ENCODE results near the gene SELL. TPM values are rescaled to one million over a fixed set of nuclear protein-coding genes. Genes with fewer than 3 reads are reported as not detected.
"Not testable (repeated sequence)": the region's sequence is repeated elsewhere in the genome, so short reads cannot be mapped to it uniquely, and the experiment has no call there.

The SELL gene
- total RNA-seq, 1 donor from 2014 or later, result 8.4 TPM

GRCh38 chr1:169676001-169676400 lies 35.4 kb downstream of the SELL start:
- Histone ChIP-seq H3K27ac (ENCODE audit: low read depth, low read length) (no peak overlapping the region), H3K9ac (ENCODE audit: low read depth in 1 of 3, low read length in 3 of 3) (no peak overlapping the region), H3K9me3 (ENCODE audit: control insufficient read depth in 3 of 3, low read length in 3 of 3) (no peaks in the 10 kb centered on the region), H3K4me3 (ENCODE audit: low read length in 3 of 3) (no peak overlapping the region), H3K4me1 (ENCODE audit: control insufficient read depth in 3 of 3, insufficient read depth in 3 of 3, low read length in 3 of 3) (no peaks in the 10 kb centered on the region), H3K27me3 (ENCODE audit: control insufficient read depth in 3 of 3, insufficient read depth in 3 of 3, low read length in 3 of 3) (peaks cover 0 to under 1% (median 0%) of the 10 kb centered on the region in 3 donors), H3K36me3 (ENCODE audit: control insufficient read depth in 3 of 3, insufficient read depth in 3 of 3, low read length in 3 of 3) (no peaks in the 10 kb centered on the region)

GRCh38 chr1:169670836-169671235 lies 40.6 kb downstream of the SELL start:
- Histone ChIP-seq H3K27ac (ENCODE audit: low read depth, low read length) (no peak overlapping the region), H3K27me3 (ENCODE audit: control insufficient read depth in 3 of 3, insufficient read depth in 3 of 3, low read length in 3 of 3) (no peaks in the 10 kb centered on the region), H3K9ac (ENCODE audit: low read depth in 1 of 3, low read length in 3 of 3) (no peak overlapping the region), H3K36me3 (ENCODE audit: control insufficient read depth in 3 of 3, insufficient read depth in 3 of 3, low read length in 3 of 3) (no peaks in the 10 kb centered on the region), H3K4me1 (ENCODE audit: control insufficient read depth in 3 of 3, insufficient read depth in 3 of 3, low read length in 3 of 3) (no peaks in the 10 kb centered on the region), H3K9me3 (ENCODE audit: control insufficient read depth in 3 of 3, low read length in 3 of 3) (no peaks in the 10 kb centered on the region), H3K4me3 (ENCODE audit: low read length in 3 of 3) (no peak overlapping the region)

- not testable (repeated sequence) for H3K9me3 ChIP-seq (ENCODE audit: control insufficient read depth in 3 of 3, low read length in 3 of 3); H3K27me3 ChIP-seq (ENCODE audit: control insufficient read depth in 3 of 3, insufficient read depth in 3 of 3, low read length in 3 of 3)
Measured at GRCh38 chr1:169670244-169670643, 41.2 kb downstream of the SELL start.

GRCh38 chr1:169667699-169668596 lies 43.5 kb downstream of the SELL start:
- H3K36me3 ChIP-seq (ENCODE audit: control insufficient read depth in 3 of 3, insufficient read depth in 3 of 3, low read length in 3 of 3); H3K4me1 ChIP-seq (ENCODE audit: control insufficient read depth in 3 of 3, insufficient read depth in 3 of 3, low read length in 3 of 3); H3K4me3 ChIP-seq (ENCODE audit: low read length in 3 of 3); H3K9me3 ChIP-seq (ENCODE audit: control insufficient read depth in 3 of 3, low read length in 3 of 3); H3K27me3 ChIP-seq (ENCODE audit: control insufficient read depth in 3 of 3, insufficient read depth in 3 of 3, low read length in 3 of 3); H3K9ac ChIP-seq (ENCODE audit: low read depth in 1 of 3, low read length in 3 of 3); H3K27ac ChIP-seq (ENCODE audit: low read depth, low read length): not testable (repeated sequence)

More at GRCh38 chr1:169670244-169670643, 41.2 kb downstream of the SELL start:
- not testable (repeated sequence) for H3K4me3 ChIP-seq (ENCODE audit: low read length in 3 of 3); H3K36me3 ChIP-seq (ENCODE audit: control insufficient read depth in 3 of 3, insufficient read depth in 3 of 3, low read length in 3 of 3); H3K9ac ChIP-seq (ENCODE audit: low read depth in 1 of 3, low read length in 3 of 3); H3K4me1 ChIP-seq (ENCODE audit: control insufficient read depth in 3 of 3, insufficient read depth in 3 of 3, low read length in 3 of 3); H3K27ac ChIP-seq (ENCODE audit: low read depth, low read length)

GRCh38 chr1:169667227-169667639 lies 44.2 kb downstream of the SELL start:
- not testable (repeated sequence) for H3K4me3 ChIP-seq (ENCODE audit: low read length in 3 of 3); H3K9ac ChIP-seq (ENCODE audit: low read depth in 1 of 3, low read length in 3 of 3); H3K36me3 ChIP-seq (ENCODE audit: control insufficient read depth in 3 of 3, insufficient read depth in 3 of 3, low read length in 3 of 3); H3K9me3 ChIP-seq (ENCODE audit: control insufficient read depth in 3 of 3, low read length in 3 of 3); H3K4me1 ChIP-seq (ENCODE audit: control insufficient read depth in 3 of 3, insufficient read depth in 3 of 3, low read length in 3 of 3); H3K27ac ChIP-seq (ENCODE audit: low read depth, low read length); H3K27me3 ChIP-seq (ENCODE audit: control insufficient read depth in 3 of 3, insufficient read depth in 3 of 3, low read length in 3 of 3)

- H3K4me1 ChIP-seq (ENCODE audit: control insufficient read depth in 3 of 3, insufficient read depth in 3 of 3, low read length in 3 of 3); H3K27me3 ChIP-seq (ENCODE audit: control insufficient read depth in 3 of 3, insufficient read depth in 3 of 3, low read length in 3 of 3); H3K36me3 ChIP-seq (ENCODE audit: control insufficient read depth in 3 of 3, insufficient read depth in 3 of 3, low read length in 3 of 3); H3K9ac ChIP-seq (ENCODE audit: low read depth in 1 of 3, low read length in 3 of 3); H3K9me3 ChIP-seq (ENCODE audit: control insufficient read depth in 3 of 3, low read length in 3 of 3); H3K27ac ChIP-seq (ENCODE audit: low read depth, low read length); H3K4me3 ChIP-seq (ENCODE audit: low read length in 3 of 3): not testable (repeated sequence)
Measured at GRCh38 chr1:169662680-169663079, 48.7 kb downstream of the SELL start.

GRCh38 chr1:169661066-169661465 lies 50.4 kb downstream of the SELL start:
- H3K27me3 ChIP-seq (ENCODE audit: control insufficient read depth in 3 of 3, insufficient read depth in 3 of 3, low read length in 3 of 3); H3K36me3 ChIP-seq (ENCODE audit: control insufficient read depth in 3 of 3, insufficient read depth in 3 of 3, low read length in 3 of 3); H3K9me3 ChIP-seq (ENCODE audit: control insufficient read depth in 3 of 3, low read length in 3 of 3); H3K4me3 ChIP-seq (ENCODE audit: low read length in 3 of 3); H3K9ac ChIP-seq (ENCODE audit: low read depth in 1 of 3, low read length in 3 of 3); H3K4me1 ChIP-seq (ENCODE audit: control insufficient read depth in 3 of 3, insufficient read depth in 3 of 3, low read length in 3 of 3); H3K27ac ChIP-seq (ENCODE audit: low read depth, low read length): not testable (repeated sequence)

- H3K9ac ChIP-seq (ENCODE audit: low read depth in 1 of 3, low read length in 3 of 3); H3K27ac ChIP-seq (ENCODE audit: low read depth, low read length); H3K36me3 ChIP-seq (ENCODE audit: control insufficient read depth in 3 of 3, insufficient read depth in 3 of 3, low read length in 3 of 3); H3K4me1 ChIP-seq (ENCODE audit: control insufficient read depth in 3 of 3, insufficient read depth in 3 of 3, low read length in 3 of 3); H3K4me3 ChIP-seq (ENCODE audit: low read length in 3 of 3); H3K9me3 ChIP-seq (ENCODE audit: control insufficient read depth in 3 of 3, low read length in 3 of 3); H3K27me3 ChIP-seq (ENCODE audit: control insufficient read depth in 3 of 3, insufficient read depth in 3 of 3, low read length in 3 of 3): not testable (repeated sequence)
Measured at GRCh38 chr1:169658777-169659176, 52.6 kb downstream of the SELL start.

- Histone ChIP-seq H3K27ac (ENCODE audit: low read depth, low read length) (no peak overlapping the region), H3K9me3 (ENCODE audit: control insufficient read depth in 3 of 3, low read length in 3 of 3) (peaks cover 0 to 3% (median 0%) of the 10 kb centered on the region in 3 donors), H3K4me3 (ENCODE audit: low read length in 3 of 3) (no peak overlapping the region), H3K4me1 (ENCODE audit: control insufficient read depth in 3 of 3, insufficient read depth in 3 of 3, low read length in 3 of 3) (no peaks in the 10 kb centered on the region), H3K36me3 (ENCODE audit: control insufficient read depth in 3 of 3, insufficient read depth in 3 of 3, low read length in 3 of 3) (no peaks in the 10 kb centered on the region), H3K27me3 (ENCODE audit: control insufficient read depth in 3 of 3, insufficient read depth in 3 of 3, low read length in 3 of 3) (no peaks in the 10 kb centered on the region), H3K9ac (ENCODE audit: low read depth in 1 of 3, low read length in 3 of 3) (no peak overlapping the region)
Measured at GRCh38 chr1:169653873-169654272, 57.5 kb downstream of the SELL start.

- no peak overlapping the region for H3K27ac ChIP-seq (ENCODE audit: low read depth, low read length)
- H3K9me3 ChIP-seq (ENCODE audit: control insufficient read depth in 3 of 3, low read length in 3 of 3), result no peaks in the 10 kb centered on the region
- no peaks in the 10 kb centered on the region for H3K36me3 ChIP-seq (ENCODE audit: control insufficient read depth in 3 of 3, insufficient read depth in 3 of 3, low read length in 3 of 3)
- H3K4me1 ChIP-seq (ENCODE audit: control insufficient read depth in 3 of 3, insufficient read depth in 3 of 3, low read length in 3 of 3), result no peaks in the 10 kb centered on the region
- no peaks in the 10 kb centered on the region for H3K27me3 ChIP-seq (ENCODE audit: control insufficient read depth in 3 of 3, insufficient read depth in 3 of 3, low read length in 3 of 3)
- H3K9ac ChIP-seq (ENCODE audit: low read depth in 1 of 3, low read length in 3 of 3), result no peak overlapping the region
- H3K4me3 ChIP-seq (ENCODE audit: low read length in 3 of 3), result no peak overlapping the region
Measured at GRCh38 chr1:169651035-169651434, 60.4 kb downstream of the SELL start.
